HG03378 (cell line): ENCODE data around the gene SLITRK2.

Experiments
- ATAC-seq: cut with Tn5 transposase; IDR thresholded peaks from one replicate; pipeline ENCODE4 v1.9.1; 2021; ENCODE audit warnings: mild to moderate bottlenecking, moderate library complexity; ENCODE audit not compliant: unreplicated experiment

The SLITRK2 gene, protein sequence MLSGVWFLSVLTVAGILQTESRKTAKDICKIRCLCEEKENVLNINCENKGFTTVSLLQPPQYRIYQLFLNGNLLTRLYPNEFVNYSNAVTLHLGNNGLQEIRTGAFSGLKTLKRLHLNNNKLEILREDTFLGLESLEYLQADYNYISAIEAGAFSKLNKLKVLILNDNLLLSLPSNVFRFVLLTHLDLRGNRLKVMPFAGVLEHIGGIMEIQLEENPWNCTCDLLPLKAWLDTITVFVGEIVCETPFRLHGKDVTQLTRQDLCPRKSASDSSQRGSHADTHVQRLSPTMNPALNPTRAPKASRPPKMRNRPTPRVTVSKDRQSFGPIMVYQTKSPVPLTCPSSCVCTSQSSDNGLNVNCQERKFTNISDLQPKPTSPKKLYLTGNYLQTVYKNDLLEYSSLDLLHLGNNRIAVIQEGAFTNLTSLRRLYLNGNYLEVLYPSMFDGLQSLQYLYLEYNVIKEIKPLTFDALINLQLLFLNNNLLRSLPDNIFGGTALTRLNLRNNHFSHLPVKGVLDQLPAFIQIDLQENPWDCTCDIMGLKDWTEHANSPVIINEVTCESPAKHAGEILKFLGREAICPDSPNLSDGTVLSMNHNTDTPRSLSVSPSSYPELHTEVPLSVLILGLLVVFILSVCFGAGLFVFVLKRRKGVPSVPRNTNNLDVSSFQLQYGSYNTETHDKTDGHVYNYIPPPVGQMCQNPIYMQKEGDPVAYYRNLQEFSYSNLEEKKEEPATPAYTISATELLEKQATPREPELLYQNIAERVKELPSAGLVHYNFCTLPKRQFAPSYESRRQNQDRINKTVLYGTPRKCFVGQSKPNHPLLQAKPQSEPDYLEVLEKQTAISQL

GRCh38 chrX:145817331-145818185, at the start of gene SLITRK2:
Gene SLITRK2 (plus strand): TSS chrX:145817829. CDS start chrX:145822426, 4,597 bp downstream.
- no peak for ATAC-seq

DNA sequence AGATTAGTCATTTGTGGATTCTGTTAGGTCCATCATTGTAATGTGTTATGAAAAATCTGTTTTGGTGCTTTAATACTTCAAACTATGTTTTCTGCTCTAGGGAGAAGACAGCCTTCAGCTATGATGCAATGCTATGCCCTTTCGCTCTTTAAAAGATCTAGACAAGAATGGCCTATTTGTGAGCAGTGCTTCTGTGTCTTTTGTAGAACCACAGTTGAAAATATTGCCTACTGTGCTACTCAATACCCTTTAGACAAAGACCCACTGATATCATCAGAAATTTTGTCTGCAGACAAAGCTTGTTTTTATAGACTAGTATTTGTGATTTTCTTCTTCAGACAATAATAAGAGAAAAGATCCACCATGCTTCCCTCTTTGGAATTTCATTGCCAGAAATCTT, 44.6 kb upstream of the SLITRK2 start:
- ATAC-seq: no peak

- no peak for ATAC-seq
Observed at GRCh38 chrX:145792281-145792680, 25.3 kb upstream of the SLITRK2 start.

GRCh38 chrX:145803508-145803907, 14.1 kb upstream of the SLITRK2 start:
- ATAC-seq: no peak

- ATAC-seq: no peak
Observed at GRCh38 chrX:145813081-145813480, 4.5 kb upstream of the SLITRK2 start.

DNA sequence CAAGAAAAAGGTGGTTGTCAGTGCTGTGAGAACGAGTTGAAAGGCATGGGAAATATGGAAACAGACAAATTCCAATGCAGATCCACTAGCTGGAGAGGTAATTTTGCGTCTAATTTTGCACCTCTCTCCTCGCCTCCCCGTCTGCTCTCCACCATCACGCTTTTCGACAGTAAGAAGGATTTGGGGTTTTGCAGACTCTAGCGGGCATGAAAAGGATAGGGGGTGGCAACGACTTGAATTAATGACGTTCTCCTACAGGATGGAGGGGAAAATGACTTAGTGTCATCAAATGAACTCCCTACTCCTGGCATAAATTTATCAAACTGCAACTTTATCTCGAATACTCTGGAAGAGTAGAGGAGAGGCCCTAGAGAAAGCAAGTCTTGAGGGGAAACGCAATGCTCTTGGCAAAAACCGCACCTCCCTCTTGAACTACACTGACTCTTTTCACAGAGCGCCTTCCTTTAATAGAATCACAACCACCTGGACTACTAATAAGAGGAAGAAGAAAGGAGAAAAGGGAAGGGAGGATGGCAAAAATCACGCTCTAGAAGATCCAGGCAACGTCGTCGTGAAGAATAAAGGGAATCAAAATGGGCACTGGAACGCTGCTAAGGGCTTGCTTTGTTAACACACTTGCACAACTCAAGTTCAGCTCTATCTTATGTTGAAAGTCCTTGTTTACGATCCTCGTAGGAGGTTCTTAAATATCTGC, 871 bp upstream of the SLITRK2 start:
- ATAC-seq: no peak

DNA sequence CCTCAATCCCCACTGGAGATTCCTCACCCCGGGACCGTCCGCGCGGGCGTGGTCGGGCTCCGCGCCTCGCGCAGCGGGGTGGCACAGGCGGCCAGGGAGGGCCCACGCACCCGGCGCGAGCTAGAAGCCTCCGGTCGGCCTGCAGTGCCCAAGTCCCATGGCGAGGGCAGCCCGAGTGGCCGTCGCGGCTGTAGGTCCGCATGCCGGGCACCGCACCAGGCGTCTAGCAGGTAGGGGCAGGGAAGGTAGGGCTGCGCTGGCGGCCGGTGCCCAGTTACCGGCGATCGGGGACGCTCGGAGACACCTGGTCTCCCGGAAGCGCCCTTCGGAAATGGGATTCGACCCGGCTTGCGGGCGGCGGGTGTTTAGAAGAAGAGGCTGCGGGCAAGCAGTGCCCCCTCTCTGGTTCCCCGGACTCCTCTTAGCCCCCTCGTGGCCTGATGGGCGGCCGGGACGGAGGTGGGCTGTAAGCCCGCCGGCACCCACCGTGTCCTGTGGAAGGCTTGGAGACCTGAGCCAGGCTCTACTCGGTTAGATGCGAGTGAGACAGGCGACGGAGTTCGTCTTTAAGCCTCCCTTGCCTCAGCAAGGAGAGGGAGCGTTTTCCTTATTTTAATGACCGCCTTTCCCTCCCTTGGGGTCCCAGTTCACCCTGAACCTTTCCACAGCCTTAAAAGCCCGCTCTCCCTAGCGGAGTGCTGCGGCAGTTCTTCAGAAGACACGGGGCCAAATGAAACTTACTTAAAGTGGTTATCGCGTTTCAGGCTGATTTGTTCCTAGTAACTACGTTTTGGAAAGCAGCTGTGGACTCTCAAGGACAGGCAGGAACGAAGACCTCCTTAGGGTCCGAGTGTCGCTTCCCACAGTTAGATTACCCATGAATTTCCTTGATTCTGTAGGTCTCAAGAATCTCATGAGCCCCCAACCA, 821 bp downstream of the SLITRK2 start:
- ATAC-seq: no peak

GRCh38 chrX:145820825-145821224, 3.2 kb downstream of the SLITRK2 start:
- ATAC-seq: no peak

DNA sequence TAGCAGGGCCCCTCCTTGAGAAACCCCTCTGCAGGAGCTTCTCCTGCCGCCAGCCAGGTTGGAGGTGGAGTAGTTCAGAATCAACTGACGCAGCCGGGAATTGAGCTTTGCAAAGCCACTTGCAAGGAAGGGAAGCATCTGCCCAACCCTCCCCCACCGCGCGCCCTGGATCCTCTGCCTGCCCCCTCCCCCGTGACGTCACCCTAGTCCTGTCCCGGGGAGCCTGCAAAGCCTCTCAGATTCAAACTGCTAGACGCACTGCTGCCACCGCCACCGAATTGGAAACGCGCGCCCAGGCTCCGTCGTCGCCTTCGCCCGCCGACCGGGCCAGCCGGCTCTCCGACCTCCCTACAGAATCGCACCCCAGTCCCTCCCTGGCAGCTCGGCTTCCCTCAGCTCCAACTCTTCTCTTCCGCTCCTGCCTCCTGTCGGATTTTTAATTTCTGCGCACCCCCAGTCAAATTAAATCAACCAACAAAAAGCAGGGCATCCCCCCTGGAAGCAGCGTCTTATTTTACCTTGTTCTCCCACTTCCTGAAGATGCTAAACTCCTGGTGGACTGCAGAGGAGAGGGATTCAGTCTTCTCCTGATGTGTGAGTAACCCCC, 3.8 kb downstream of the SLITRK2 start:
- no peak for ATAC-seq

DNA sequence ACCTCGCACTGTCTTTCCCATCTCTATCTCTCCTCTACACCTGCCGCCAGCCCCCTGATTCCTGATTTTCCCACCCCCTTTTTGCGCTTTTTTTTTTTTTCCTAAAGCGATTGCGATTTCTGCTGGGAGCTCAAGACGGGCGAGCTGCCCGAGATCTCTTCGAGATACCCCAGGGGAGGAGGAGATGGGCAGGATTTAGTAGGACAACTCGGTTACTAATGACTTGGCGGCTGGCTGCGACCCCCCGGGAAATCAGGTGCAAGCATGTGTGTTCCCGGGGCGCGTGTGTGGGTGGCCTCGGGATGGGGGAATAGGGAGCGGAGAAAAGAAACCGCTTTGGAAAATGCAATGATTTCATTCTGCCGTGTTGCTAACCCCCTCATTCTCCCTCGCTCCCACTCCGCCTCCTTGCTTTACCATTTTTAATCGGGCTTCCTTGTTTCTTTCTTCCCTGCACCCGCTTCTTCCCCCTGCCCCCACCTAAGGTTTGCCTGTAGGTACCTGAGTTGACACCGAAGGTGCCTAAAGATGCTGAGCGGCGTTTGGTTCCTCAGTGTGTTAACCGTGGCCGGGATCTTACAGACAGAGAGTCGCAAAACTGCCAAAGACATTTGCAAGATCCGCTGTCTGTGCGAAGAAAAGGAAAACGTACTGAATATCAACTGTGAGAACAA, 4.4 kb downstream of the SLITRK2 start:
- ATAC-seq: no peak

GRCh38 chrX:145823132-145823531, 5.5 kb downstream of the SLITRK2 start:
- no peak for ATAC-seq

DNA sequence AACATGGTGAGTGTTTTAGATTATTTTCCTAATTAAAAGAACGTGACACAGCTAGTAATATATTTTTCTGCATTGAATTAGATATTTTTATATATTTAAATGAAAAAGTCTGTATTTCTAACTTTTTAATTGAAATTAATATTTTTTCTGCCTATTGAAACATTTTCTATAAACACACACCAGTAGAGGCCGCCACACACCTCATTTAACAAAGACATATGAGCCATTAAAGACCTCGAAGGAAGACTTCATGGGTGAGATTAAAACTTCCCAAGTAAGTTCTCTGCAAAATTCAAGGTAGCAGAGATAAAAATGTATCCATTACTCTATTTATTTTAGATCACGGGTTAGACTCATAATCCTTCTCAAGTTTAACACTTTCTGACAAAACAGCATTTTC, 8.3 kb downstream of the SLITRK2 start:
- no peak for ATAC-seq

GRCh38 chrX:145826466-145826865, 8.8 kb downstream of the SLITRK2 start:
- ATAC-seq: no peak

GRCh38 chrX:145832796-145833195, 15.2 kb downstream of the SLITRK2 start:
- no peak for ATAC-seq

DNA sequence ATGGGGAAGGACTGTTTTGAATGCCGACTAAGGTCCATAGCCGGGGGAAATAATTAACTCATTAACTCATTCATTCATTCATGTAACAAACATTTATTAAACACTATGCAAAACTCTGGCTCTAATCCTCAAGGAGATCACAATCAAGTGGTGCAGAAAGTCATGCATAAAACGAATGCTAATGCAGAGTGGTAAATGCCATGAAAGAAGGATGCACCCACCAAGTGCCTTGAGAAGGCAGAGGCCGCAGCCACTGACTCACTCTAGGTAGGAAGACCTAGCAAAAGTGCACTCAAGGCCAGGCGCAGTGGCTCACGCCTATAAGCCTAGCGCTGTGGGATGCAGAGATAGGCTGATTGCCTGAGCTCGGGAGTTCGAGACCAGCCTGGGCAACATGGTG, 22.9 kb downstream of the SLITRK2 start:
- ATAC-seq: no peak

DNA sequence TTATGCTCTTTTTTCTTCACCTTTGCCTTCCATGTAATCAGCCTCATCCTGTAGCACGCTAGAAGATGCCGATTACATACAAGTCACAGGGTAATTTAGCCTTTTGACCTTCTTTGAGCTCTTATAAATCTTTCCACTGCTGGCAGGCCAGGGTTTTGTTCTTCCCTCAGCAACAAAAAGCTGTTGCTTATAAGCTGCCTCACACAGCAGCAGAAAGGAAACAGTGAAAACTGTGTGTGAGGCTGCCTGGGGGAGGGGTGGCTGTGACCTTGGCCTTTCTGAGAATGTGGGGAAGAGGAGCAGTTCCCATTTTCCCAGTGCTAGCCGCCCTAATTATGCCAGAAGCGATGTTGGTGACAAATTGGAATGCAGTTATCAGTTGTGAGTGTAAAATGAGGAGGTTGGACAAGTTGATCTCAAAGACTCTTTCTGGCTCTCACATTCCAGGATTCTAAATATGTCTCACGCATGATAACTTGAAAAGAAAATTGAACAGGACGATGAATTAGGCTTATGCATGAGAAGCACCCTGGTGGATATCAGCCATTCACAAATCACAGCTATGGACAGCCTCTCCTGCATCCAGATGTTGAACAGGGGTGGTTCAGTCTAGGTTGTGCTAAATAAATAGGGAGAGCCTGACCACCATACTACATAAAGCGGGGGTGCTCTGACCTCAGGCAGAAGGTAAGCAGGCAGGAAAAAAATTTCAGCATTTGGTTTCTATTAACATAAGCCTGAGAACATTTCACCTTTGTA, 25.7 kb downstream of the SLITRK2 start:
- no peak for ATAC-seq

DNA sequence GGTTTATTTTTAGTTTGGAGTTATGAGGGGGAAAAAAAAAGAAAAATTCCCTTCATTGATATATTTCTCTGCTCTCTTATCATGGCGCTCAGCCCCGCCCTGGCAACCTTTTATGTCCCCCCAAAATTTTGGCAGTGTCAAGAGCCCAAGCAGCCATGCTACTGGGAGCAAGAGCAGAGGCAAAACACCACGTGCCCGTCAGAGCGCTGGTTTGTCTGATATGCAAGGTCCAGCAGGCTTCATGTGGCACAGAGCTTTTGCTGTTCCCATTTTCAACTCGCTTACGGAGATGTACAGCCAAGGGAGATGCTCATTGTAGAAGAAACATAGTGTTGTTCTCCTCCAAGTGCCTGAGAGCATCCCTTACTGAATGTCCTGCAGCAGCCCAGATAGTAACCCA, 27.3 kb downstream of the SLITRK2 start:
- no peak for ATAC-seq

DNA sequence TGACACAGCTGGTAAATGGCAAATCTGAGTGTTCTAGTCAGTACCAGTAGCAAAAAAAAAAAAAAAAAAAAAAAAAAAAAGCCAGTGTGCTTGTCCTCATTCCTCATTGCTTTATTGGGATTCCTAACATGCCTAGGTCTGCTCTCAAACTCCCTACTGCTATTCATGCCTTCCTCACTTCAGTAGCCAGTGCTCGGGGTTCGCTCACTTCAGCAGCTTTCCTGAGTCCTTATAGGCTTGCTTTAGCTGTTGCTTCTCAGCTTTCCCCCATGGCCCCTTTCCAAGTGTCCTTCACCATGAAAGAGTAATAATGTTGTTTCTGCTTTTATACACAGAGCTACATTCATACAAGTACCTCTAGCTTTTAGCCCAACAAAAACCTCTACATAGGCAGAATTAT, 30.8 kb downstream of the SLITRK2 start:
- no peak for ATAC-seq
